Hematopoietic multipotent progenitor cell treated with erythropoietin and hydrocortisone succinate and interleukin-3 and kit ligand, for 15 days (in vitro differentiated cells): ENCODE results near the gene CARD10.

ENCODE experiments used
- DNase-seq: peaks from one replicate; pipeline ENCODE4 v3.0.0-alpha.2; 2015; ENCODE audit warnings: low spot score

CARD10 gene

GRCh38 chr22:37502342-37503182 lies 16.7 kb downstream of the CARD10 start:
- no peak for DNase-seq

GRCh38 chr22:37501610-37502341 lies 17.4 kb downstream of the CARD10 start:
- no peak for DNase-seq

DNA sequence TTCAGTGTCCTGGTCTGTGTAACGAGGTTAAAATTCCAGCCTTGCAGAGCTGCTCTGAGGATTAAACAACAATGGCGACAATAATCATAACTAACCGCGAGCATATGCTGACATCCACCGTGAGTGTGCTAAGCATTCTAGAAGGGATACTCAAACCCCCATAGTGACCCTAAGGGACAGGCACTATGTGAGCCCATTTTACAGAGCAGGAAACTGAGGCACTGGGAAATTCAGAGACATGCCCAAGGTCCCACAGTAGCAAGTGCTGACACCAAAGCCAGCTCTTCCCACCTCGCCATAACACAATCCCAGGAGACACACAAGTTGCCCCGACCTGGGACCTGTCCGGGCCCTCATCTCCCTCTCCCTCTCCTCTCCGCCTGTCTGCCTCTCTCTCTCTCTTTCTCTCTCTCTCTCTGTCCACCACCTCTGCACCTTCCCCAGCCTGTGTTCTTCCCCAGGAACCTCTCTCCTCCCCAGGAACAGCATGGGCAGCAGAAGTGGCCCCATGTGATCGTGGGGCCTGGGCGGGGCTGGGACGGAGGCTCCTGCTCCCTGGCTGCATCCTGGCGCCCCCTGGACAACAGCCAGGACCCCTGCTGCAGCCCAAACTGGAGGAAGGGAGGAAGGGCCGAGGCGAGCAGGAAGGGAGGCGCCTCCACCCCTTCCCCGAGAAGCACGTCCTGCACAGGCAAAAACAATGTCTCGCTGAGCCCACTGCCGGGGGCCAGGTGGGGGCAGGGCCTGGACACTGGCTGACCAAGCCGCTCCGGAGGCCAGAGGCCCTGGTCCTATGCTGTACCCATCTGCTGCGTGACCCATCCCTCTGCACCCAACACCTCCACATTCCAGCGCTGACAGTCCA lies 18.2 kb downstream of the CARD10 start:
- no peak for DNase-seq

- no peak for DNase-seq
Observed at GRCh38 chr22:37499789-37500540, 19.2 kb downstream of the CARD10 start.

- DNase-seq = no peak
Observed at GRCh38 chr22:37499027-37499707, 20.0 kb downstream of the CARD10 start.

DNA sequence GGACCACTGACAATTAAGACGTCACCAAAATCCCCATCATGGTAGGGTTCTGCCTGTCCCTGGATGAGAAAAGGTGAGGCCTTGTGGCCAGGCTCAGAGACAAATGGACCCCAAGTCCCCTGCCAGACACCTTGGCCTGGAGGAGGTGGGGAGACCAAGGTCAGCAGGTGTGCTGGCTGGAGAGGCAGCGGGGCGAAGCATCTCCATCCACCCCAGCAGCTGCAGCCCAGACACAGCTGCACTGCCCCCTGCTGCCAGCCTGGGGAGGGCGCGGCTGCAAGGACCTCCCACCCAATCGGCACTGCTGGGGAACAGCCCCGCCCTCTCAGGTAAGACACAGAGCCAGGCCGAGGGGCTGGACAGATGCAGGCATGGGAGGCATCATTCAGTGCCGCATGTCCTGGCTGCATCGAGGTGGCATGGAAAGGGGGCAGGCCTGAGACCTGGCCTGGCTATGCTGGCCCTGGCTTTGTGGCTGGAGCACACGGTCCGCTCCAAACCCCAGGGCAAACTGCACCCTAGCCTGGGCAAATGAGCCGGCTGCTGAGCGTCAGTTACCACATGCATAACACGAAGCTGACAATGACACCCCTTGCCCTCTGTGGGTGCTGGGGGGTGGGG lies 20.8 kb downstream of the CARD10 start:
- DNase-seq = no peak

- no peak for DNase-seq
Observed at GRCh38 chr22:37497062-37497599, 22.1 kb downstream of the CARD10 start.

DNA sequence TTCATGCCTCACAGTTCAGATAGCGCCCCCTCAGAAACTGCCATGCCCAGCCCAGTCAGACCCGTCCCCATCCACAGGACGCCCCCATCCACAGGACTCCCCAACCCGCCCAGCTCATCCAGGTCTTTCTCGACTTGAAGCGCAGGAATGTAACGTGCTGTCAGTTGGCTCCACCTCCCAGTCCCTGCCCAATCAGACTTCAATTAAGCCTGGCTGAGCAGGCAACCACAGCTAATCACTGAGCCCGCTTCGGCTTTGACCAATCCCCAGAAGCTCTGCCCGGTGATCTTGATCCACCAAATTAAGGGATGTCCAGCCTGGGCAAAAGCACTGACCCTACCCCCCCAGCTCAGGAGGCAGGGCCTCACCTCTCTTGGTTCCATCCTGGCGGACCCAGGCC lies 22.6 kb downstream of the CARD10 start:
- no peak for DNase-seq

GRCh38 chr22:37493979-37494378 lies 25.2 kb downstream of the CARD10 start:
- DNase-seq = no peak

- DNase-seq = peak; percentile 38
Observed at GRCh38 chr22:37492428-37493344, 26.5 kb downstream of the CARD10 start.

DNA sequence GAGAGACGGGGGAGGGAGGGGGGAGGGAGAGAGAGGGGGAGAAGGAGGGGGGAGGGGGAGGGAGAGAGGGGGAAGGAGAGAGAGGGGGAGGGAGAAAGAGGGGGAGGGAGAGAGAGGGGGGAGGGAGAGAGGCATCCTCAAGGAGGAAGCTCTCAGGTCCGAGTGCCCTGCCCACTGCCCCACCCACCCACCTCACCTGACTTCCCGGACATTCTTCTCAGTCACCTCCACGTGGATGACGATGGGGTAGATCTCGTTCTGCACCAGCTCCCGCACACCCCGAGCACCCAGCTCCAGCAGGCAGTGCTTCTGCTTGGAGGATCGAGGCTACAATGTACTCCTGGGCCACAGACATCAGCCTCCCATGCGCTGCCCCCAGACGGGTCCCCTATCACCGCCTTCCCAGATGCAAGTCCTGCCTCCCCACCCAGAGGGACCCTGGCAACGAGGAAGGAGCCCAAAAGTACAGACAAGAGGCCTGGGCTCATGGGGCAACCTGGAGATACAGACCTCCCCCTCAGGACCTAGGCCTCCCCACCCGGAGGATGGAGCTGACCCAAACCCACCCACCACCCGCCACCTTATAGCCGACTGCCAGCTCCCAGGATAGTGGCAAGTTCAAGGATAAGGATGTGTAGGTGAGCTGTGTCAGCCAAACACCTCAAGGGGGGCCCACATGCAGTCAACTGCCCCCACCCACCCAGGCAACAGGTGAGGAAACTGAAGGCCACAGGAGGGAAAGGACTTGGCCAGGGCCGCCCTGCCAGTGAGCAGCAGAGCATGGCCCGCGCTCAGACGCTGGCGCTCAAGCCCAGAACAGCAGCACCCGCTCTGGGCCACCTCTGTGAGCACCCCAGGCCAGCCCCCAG lies 27.4 kb downstream of the CARD10 start:
- DNase-seq = no peak

GRCh38 chr22:37491106-37491505 lies 28.1 kb downstream of the CARD10 start:
- DNase-seq = no peak

- DNase-seq = no peak
Observed at GRCh38 chr22:37489983-37490382, 29.2 kb downstream of the CARD10 start.

DNA sequence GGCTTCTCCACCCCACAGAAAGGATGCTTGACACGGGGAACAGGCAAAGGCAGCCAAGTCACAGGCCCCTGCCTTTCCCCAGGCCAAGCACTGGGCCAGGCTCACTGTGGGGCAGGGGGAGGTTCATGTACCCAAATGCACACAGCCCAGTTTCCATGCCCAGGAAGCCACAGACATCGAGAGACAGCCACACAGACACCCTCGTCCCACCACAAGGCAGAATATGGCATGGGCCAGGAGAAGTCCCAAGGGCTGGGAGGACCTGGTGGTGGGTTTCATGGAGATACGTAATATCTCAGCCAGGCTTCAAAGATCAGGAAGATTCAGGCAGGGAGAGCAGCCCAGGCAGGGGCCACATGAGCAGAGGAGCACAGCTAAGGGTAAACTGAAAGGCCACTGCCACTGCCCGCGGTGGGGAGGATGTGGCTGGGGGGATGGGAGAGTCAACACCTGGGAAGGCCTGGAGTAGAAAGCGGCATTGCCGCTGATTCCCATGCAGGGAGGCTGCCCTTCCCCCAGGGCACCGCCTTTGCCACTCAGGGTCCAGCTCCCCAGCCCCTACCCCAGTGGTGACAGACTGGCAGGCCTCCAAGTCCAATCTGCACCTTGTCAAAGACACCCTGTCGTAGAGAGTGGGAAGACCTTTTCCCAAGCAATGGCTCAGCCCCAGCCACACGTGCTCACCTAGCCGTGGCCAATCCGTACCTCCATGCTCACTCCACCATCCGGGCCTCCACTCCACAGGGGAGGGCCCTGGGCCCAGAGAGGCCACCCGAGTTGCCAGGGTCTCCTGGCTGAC lies 30.7 kb downstream of the CARD10 start:
- no peak for DNase-seq

DNA sequence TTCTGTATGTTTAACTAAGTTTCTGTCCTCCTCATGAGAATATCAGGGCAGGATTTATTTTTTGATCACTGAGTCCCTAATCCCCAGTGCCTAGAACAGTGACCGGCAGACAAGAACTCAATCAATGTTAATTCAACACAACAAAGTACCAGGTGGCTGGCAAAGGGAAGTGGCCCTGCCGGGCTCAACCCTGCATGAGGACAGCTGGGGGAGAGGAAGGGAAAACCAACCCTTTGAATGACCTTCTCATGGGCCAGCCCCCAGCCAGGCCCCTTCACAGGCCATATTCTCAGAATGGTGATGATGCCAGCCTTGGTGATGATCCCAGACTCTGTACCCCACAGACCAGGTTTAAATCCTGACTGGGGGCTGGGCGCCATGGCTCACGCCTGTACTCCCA lies 31.6 kb downstream of the CARD10 start:
- no peak for DNase-seq

GRCh38 chr22:37487129-37487528 lies 32.1 kb downstream of the CARD10 start:
- no peak for DNase-seq

GRCh38 chr22:37486224-37486845 lies 32.9 kb downstream of the CARD10 start, which contains the start of gene MFNG:
Gene MFNG, minus strand, starts transcription at chr22:37486384. Its CDS starts 207 bp downstream, at chr22:37486177.
- DNase-seq = peak; percentile 76
